ENCODE data around the gene SLITRK6. TPM values are rescaled to one million over a fixed set of nuclear protein-coding genes. Genes with fewer than 3 reads are reported as not detected.

SLITRK6 gene
- total and polyA plus RNA-seq, 4 donors = 0.22 to 1.5 (median 0.68) TPM

DNA sequence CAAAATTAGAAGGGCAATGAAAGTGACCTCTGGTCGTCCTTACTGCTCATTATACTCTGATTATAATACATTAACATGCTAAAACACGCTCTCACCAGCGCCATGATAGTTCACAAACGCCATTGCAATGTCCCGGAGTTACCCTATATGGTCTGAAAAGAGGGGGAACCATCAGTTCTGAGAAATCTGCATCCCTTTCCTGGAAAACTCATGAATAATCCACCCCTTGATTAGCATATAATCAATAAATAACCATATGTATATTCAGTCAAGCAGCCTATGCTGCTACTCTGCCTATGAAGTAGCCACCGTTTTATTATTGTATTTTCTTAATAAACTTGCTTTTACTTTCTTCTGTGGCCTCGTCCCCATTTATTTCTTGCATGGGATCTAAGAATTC, 24.6 kb upstream of the SLITRK6 start:
- no peak overlapping the region for H3K9ac ChIP-seq (ENCODE audit: low read depth in 1 of 2, low read length in 2 of 2)
- no peak overlapping the region for H3K27ac ChIP-seq (ENCODE audit: low read depth in 1 of 2, low read length in 2 of 2)
- no peaks in the 10 kb centered on the region for H3K4me1 ChIP-seq (ENCODE audit: control insufficient read depth in 4 of 4, insufficient read depth in 4 of 4, low read length in 3 of 4)
- 74% methylated on average over 7 of the region's 7 CpGs for WGBS
- H3K27me3 ChIP-seq (ENCODE audit: control insufficient read depth in 4 of 4, insufficient read depth in 4 of 4, low read length in 3 of 4) = peaks cover 0 to 10% (median 0%) of the 10 kb centered on the region in 4 donors
- TF ChIP-seq GABPA (IDR thresholded peaks at IDR 0.05 in 1 of 2, conservative IDR thresholded peaks at IDR 0.05 in 1 of 2) (no peak), CTCF (IDR thresholded peaks at IDR 0.05; ENCODE audit: low read depth, low read length, missing input control) (no peak), REST (IDR thresholded peaks at IDR 0.05) (no peak), RAD21 (IDR thresholded peaks at IDR 0.05) (no peak), TAF1 (conservative IDR thresholded peaks at IDR 0.05) (no peak)
- TF ChIP-seq, protein P1, sequence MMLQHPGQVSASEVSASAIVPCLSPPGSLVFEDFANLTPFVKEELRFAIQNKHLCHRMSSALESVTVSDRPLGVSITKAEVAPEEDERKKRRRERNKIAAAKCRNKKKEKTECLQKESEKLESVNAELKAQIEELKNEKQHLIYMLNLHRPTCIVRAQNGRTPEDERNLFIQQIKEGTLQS (IDR thresholded peaks at IDR 0.05) = no peak
- TF ChIP-seq, protein P2, sequence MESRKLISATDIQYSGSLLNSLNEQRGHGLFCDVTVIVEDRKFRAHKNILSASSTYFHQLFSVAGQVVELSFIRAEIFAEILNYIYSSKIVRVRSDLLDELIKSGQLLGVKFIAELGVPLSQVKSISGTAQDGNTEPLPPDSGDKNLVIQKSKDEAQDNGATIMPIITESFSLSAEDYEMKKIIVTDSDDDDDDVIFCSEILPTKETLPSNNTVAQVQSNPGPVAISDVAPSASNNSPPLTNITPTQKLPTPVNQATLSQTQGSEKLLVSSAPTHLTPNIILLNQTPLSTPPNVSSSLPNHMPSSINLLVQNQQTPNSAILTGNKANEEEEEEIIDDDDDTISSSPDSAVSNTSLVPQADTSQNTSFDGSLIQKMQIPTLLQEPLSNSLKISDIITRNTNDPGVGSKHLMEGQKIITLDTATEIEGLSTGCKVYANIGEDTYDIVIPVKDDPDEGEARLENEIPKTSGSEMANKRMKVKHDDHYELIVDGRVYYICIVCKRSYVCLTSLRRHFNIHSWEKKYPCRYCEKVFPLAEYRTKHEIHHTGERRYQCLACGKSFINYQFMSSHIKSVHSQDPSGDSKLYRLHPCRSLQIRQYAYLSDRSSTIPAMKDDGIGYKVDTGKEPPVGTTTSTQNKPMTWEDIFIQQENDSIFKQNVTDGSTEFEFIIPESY (IDR thresholded peaks at IDR 0.05) = no peak
- no peak overlapping the region for H3K4me3 ChIP-seq (ENCODE audit: low read depth in 1 of 3, low read length in 3 of 3)
- no peaks in the 10 kb centered on the region for H3K36me3 ChIP-seq (ENCODE audit: control insufficient read depth in 4 of 4, insufficient read depth in 3 of 4, low read depth in 1 of 4, low read length in 3 of 4)
- DNase-seq (ENCODE audit: low spot score) = no peak
- no peaks in the 10 kb centered on the region for H3K9me3 ChIP-seq (ENCODE audit: control insufficient read depth in 4 of 4, low read length in 3 of 4)

DNA sequence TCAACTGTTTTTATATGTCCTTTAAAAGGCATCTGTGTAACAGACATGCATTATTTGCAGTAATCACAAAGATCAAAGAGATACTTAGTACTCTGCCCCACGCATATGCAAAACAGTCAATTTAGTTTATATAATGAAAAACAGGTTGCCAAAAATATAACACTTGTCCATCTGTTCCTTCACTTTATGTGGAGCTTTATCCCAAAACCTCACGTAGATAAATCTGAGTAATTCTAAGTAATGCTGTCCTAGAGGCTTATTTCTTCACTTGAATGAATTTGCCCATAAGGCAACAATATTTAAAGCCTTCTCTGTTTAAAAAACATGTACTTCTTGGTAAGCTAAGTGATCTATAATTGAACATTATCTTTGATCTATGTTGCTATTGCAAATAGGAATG, 20.3 kb upstream of the SLITRK6 start:
- WGBS = 68% methylated on average over 2 of the region's 2 CpGs
- no peaks in the 10 kb centered on the region for H3K36me3 ChIP-seq (ENCODE audit: control insufficient read depth in 4 of 4, insufficient read depth in 3 of 4, low read depth in 1 of 4, low read length in 3 of 4)
- H3K4me1 ChIP-seq (ENCODE audit: control insufficient read depth in 4 of 4, insufficient read depth in 4 of 4, low read length in 3 of 4) = no peaks in the 10 kb centered on the region
- TF ChIP-seq HNF4G (IDR thresholded peaks at IDR 0.05) (no peak), EGR1 (IDR thresholded peaks at IDR 0.05; ENCODE audit: low read depth in 2 of 2) (no peak), GABPA (IDR thresholded peaks at IDR 0.05 in 1 of 2, conservative IDR thresholded peaks at IDR 0.05 in 1 of 2) (no peak), CTCF (IDR thresholded peaks at IDR 0.05; ENCODE audit: low read depth, low read length, missing input control) (no peak), SP1 (IDR thresholded peaks at IDR 0.05) (no peak), HNF4A (conservative IDR thresholded peaks at IDR 0.05) (no peak), JUND (IDR thresholded peaks at IDR 0.05) (no peak), RAD21 (IDR thresholded peaks at IDR 0.05) (no peak), TAF1 (conservative IDR thresholded peaks at IDR 0.05) (no peak), REST (IDR thresholded peaks at IDR 0.05) (no peak), RXRA (IDR thresholded peaks at IDR 0.05) (no peak), FOXA2 (IDR thresholded peaks at IDR 0.05) (no peak)
- TF ChIP-seq, protein P2 (IDR thresholded peaks at IDR 0.05) = no peak
- TF ChIP-seq, protein P1 (IDR thresholded peaks at IDR 0.05) = no peak
- DNase-seq (ENCODE audit: low spot score) = no peak
- H3K4me3 ChIP-seq (ENCODE audit: low read depth in 1 of 3, low read length in 3 of 3) = no peak overlapping the region
- H3K27ac ChIP-seq (ENCODE audit: low read depth in 1 of 2, low read length in 2 of 2) = no peak overlapping the region
- H3K27me3 ChIP-seq (ENCODE audit: control insufficient read depth in 4 of 4, insufficient read depth in 4 of 4, low read length in 3 of 4) = peaks cover 0 to 8% (median 0%) of the 10 kb centered on the region in 4 donors
- no peaks in the 10 kb centered on the region for H3K9me3 ChIP-seq (ENCODE audit: control insufficient read depth in 4 of 4, low read length in 3 of 4)
- no peak overlapping the region for H3K9ac ChIP-seq (ENCODE audit: low read depth in 1 of 2, low read length in 2 of 2)
